MCF 10A (cell line): ENCODE results near the gene VWF. TPM values are rescaled to one million over a fixed set of nuclear protein-coding genes. Genes with fewer than 3 reads are reported as not detected.
A peak's percentile ranks its signal among the peaks of the same experiment; 100 is the strongest.

Experiments used
- Bru-seq: library from RNA; stranded (reverse); fragments of 400-500 nt; gene quantifications from one replicate; lab custom pipeline; 2021; lab: Mats Ljungman, UMichigan
- BruChase-seq, 2 experiments: library from RNA; stranded (reverse); fragments of 400-500 nt; gene quantifications; one replicate each; lab custom pipeline; 2021; lab: Mats Ljungman, UMichigan
- BruUV-seq: library from RNA; stranded (reverse); fragments of 400-500 nt; replicated peaks from 2 replicates; lab custom pipeline; 2021; lab: Mats Ljungman, UMichigan
- CTCF ChIA-PET: fragments of 300-600 bp; sonication (Branson Sonifier 250); formaldehyde crosslinking; extraction: SDS; loops from one replicate; lab custom pipeline; 2021; ENCODE audit warnings: antibody characterized with exemption, inconsistent platforms; lab: Yijun Ruan, JAX
- POLR2A ChIA-PET: fragments of 300-600, 350-650 bp; sonication (Branson Sonifier 250); formaldehyde crosslinking; extraction: SDS; loops from one replicate; lab custom pipeline; 2020; ENCODE audit warnings: antibody characterized with exemption, inconsistent platforms; lab: Yijun Ruan, JAX
- DNase-seq: peaks from one replicate; pipeline ENCODE4 v3.0.0-alpha.2; 2018; ENCODE audit not compliant: unreplicated experiment
- H3K27ac Mint-ChIP-seq: one replicate; pipeline ENCODE4 v1.8.0; 2022; ENCODE audit warnings: mild to moderate bottlenecking, low read depth, mixed read lengths; ENCODE audit not compliant: unreplicated experiment
- H3K27me3 Mint-ChIP-seq: one replicate; pipeline ENCODE4 v1.8.0; 2022; ENCODE audit warnings: mixed read lengths; ENCODE audit not compliant: insufficient read depth, unreplicated experiment
- H3K36me3 Mint-ChIP-seq: one replicate; pipeline ENCODE4 v1.8.0; 2022; ENCODE audit warnings: mild to moderate bottlenecking, moderate library complexity, mixed read lengths; ENCODE audit not compliant: insufficient read depth, unreplicated experiment
- H3K4me1 Mint-ChIP-seq: one replicate; pipeline ENCODE4 v1.8.0; 2022; ENCODE audit warnings: mixed read lengths; ENCODE audit not compliant: insufficient read depth, unreplicated experiment
- H3K4me3 Mint-ChIP-seq: one replicate; pipeline ENCODE4 v1.8.0; 2022; ENCODE audit warnings: mild to moderate bottlenecking, moderate library complexity, mixed read lengths; ENCODE audit not compliant: unreplicated experiment
- H3K9me3 Mint-ChIP-seq: one replicate; pipeline ENCODE4 v1.8.0; 2022; ENCODE audit warnings: mixed read lengths; ENCODE audit not compliant: unreplicated experiment
- intact Hi-C: fragments of 100-400 bp; cut with micrococcal nuclease; formaldehyde crosslinking; loops from 2 replicates; pipeline ENCODE4 v1.14.1; 2022
- long read RNA-seq: library from polyadenylated mRNA; stranded (forward); transcript quantifications from one replicate; pipeline ENCODE4 v2.0.0, GENCODE V29; 2022
- total RNA-seq: library from RNA; stranded (reverse); gene quantifications from 2 replicates; pipeline ENCODE4 v1.2.3, GENCODE V29; 2022
- TF ChIP-seq, protein P1 (sequence below): fragments of 200-600 bp; IDR thresholded peaks from one replicate; pipeline ENCODE4 v1.8.0; 2022; ENCODE audit warnings: antibody characterized with exemption, mild to moderate bottlenecking; ENCODE audit not compliant: unreplicated experiment

Gene VWF
- total RNA-seq (not detected in 2 replicates), Bru-seq, nascent RNA (percentile 0 among the genes with signal in this experiment), BruChase-seq, experiment 1, labeled RNA remaining after a 6-hour chase (percentile 1 among the genes with signal in this experiment), BruChase-seq, experiment 2, labeled RNA remaining after a 2-hour chase (percentile 0 among the genes with signal in this experiment)
- long read RNA-seq: 0 reads

- no peak within 1 kb of the TSS for H3K27ac Mint-ChIP-seq
- intact Hi-C loops: no loop called here
- H3K9me3 Mint-ChIP-seq: no peaks in the 10 kb centered on the region
- BruUV-seq: no TSS peak
- CTCF ChIA-PET: interaction anchor here (0.6 to 1.1 kb wide), 2 partner anchors 133 to 1783 kb away, joined by 3 to 4 read pairs; no protein-coding TSS in a partner anchor
- H3K36me3 Mint-ChIP-seq: no peaks in the 10 kb centered on the region
- no peak within 1 kb of the TSS for H3K4me3 Mint-ChIP-seq
- POLR2A ChIA-PET: no interaction called here
- TF ChIP-seq, protein P1, sequence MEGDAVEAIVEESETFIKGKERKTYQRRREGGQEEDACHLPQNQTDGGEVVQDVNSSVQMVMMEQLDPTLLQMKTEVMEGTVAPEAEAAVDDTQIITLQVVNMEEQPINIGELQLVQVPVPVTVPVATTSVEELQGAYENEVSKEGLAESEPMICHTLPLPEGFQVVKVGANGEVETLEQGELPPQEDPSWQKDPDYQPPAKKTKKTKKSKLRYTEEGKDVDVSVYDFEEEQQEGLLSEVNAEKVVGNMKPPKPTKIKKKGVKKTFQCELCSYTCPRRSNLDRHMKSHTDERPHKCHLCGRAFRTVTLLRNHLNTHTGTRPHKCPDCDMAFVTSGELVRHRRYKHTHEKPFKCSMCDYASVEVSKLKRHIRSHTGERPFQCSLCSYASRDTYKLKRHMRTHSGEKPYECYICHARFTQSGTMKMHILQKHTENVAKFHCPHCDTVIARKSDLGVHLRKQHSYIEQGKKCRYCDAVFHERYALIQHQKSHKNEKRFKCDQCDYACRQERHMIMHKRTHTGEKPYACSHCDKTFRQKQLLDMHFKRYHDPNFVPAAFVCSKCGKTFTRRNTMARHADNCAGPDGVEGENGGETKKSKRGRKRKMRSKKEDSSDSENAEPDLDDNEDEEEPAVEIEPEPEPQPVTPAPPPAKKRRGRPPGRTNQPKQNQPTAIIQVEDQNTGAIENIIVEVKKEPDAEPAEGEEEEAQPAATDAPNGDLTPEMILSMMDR: no peak
- H3K4me1 Mint-ChIP-seq: no peaks in the 10 kb centered on the region
- no peaks in the 10 kb centered on the region for H3K27me3 Mint-ChIP-seq
- peak; percentile 4 for DNase-seq
Measured at GRCh38 chr12:6124411-6125309, at the start of gene VWF. VWF (minus strand) TSS chr12:6124670; CDS start chr12:6123196, 1,474 bp downstream.

GRCh38 chr12:6172862-6173261, 48.4 kb upstream of the VWF start:
- intact Hi-C loops: no loop called here
- CTCF ChIA-PET: no interaction called here
- POLR2A ChIA-PET: no interaction called here
- H3K36me3 Mint-ChIP-seq: no peaks in the 10 kb centered on the region
- no peak for DNase-seq
- peaks cover 3% of the 10 kb centered on the region for H3K4me1 Mint-ChIP-seq
- no TSS peak for BruUV-seq
- no peak overlapping the region for H3K27ac Mint-ChIP-seq
- TF ChIP-seq, protein P1: no peak
- no peak overlapping the region for H3K4me3 Mint-ChIP-seq
- H3K9me3 Mint-ChIP-seq: no peaks in the 10 kb centered on the region
- no peaks in the 10 kb centered on the region for H3K27me3 Mint-ChIP-seq

- no peaks in the 10 kb centered on the region for H3K9me3 Mint-ChIP-seq
- H3K27ac Mint-ChIP-seq: no peak overlapping the region
- no peak overlapping the region for H3K4me3 Mint-ChIP-seq
- no peak for DNase-seq
- ChIA-PET POLR2A (no interaction called here), CTCF (interaction anchor here (1.1 kb wide), 1 partner anchor 25 kb away, joined by 3 read pairs; no protein-coding TSS in a partner anchor)
- intact Hi-C loops: no loop called here
- H3K4me1 Mint-ChIP-seq: peaks cover 11% of the 10 kb centered on the region
- no peaks in the 10 kb centered on the region for H3K36me3 Mint-ChIP-seq
- H3K27me3 Mint-ChIP-seq: no peaks in the 10 kb centered on the region
- TF ChIP-seq, protein P1: no peak
- no TSS peak for BruUV-seq
Measured at GRCh38 chr12:6172086-6172485, 47.6 kb upstream of the VWF start.

DNA sequence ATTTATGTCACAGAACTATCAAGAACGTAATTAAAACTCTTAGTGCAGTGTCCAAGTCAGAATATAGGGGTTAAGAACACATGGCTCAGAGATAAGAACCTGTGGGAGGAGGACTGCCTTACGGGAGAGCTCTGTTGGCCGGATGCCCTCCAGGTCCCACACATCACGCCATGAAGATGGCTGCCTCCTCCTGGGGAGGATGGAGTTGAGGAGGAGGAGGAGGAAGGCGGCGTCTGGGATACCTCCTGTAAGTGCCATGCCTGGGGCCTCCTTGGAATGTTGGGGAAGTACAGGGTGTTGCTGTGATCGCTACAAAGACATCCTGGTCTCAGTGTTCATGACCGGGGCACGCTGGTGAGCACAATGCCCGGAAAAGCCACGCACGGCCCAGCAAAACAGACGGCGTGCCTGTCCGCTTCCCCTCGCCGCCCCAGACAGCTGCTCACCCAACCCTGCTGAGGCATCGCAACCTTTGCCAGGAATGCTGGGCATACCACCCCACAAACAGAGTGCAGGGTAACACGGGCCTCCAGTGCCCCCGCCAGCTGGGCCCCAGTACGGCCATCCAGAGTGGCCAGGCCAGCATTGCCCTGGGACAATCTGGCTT, 47.0 kb upstream of the VWF start:
- H3K4me3 Mint-ChIP-seq: no peak overlapping the region
- no peak for DNase-seq
- ChIA-PET CTCF (interaction anchor here (1.1 kb wide), 1 partner anchor 26 kb away, joined by 3 read pairs; no protein-coding TSS in a partner anchor), POLR2A (no interaction called here)
- intact Hi-C loops: no loop called here
- no peaks in the 10 kb centered on the region for H3K9me3 Mint-ChIP-seq
- H3K4me1 Mint-ChIP-seq: peaks cover 14% of the 10 kb centered on the region
- no peaks in the 10 kb centered on the region for H3K36me3 Mint-ChIP-seq
- no TSS peak for BruUV-seq
- H3K27me3 Mint-ChIP-seq: no peaks in the 10 kb centered on the region
- TF ChIP-seq, protein P1: no peak
- H3K27ac Mint-ChIP-seq: no peak overlapping the region
